H9 (cell line): ENCODE data around the gene RABGAP1. TPM values are rescaled to one million over a fixed set of nuclear protein-coding genes. Genes with fewer than 3 reads are reported as not detected.

Source experiments
- DNase-seq: peaks from one replicate; pipeline ENCODE4 v3.0.0-alpha.2; 2017
- H2AFZ ChIP-seq: one replicate; pipeline ENCODE4 v1.6.1; 2013; ENCODE audit warnings: mild to moderate bottlenecking, low read length, control low read depth, moderate library complexity
- H2AK5ac ChIP-seq: 2 replicates; pipeline ENCODE4 v1.6.1; 2013; ENCODE audit warnings: low read length, control low read depth, mixed read lengths; ENCODE audit not compliant: insufficient read length
- H2BK120ac ChIP-seq: one replicate; pipeline ENCODE4 v1.6.1; 2013; ENCODE audit warnings: low read depth, mild to moderate bottlenecking, low read length, control low read depth, inconsistent platforms; ENCODE audit not compliant: poor library complexity, severe bottlenecking
- H2BK12ac ChIP-seq: 2 replicates; pipeline ENCODE4 v1.6.1; 2013; ENCODE audit warnings: low read length, control low read depth, mixed read lengths, low read depth; ENCODE audit not compliant: insufficient read length
- H2BK15ac ChIP-seq: 2 replicates; pipeline ENCODE4 v1.6.1; 2013; ENCODE audit warnings: low read depth, low read length, control low read depth
- H2BK20ac ChIP-seq: one replicate; pipeline ENCODE4 v1.6.1; 2013; ENCODE audit warnings: low read depth, mild to moderate bottlenecking, low read length, control low read depth, inconsistent platforms; ENCODE audit not compliant: poor library complexity, severe bottlenecking
- H2BK5ac ChIP-seq: 2 replicates; pipeline ENCODE4 v1.6.1; 2013; ENCODE audit warnings: low read length, control low read depth, mixed read lengths; ENCODE audit not compliant: insufficient read length
- H3K14ac ChIP-seq: 2 replicates; pipeline ENCODE4 v1.6.1; 2013; ENCODE audit warnings: low read length, control low read depth; ENCODE audit not compliant: insufficient read depth
- H3K18ac ChIP-seq: 2 replicates; pipeline ENCODE4 v1.6.1; 2013; ENCODE audit warnings: low read depth, mild to moderate bottlenecking, mixed read lengths, low read length, control low read depth; ENCODE audit not compliant: insufficient read length
- H3K23ac ChIP-seq: 2 replicates; pipeline ENCODE4 v1.6.1; 2013; ENCODE audit warnings: low read length, control low read depth, mixed read lengths, low read depth; ENCODE audit not compliant: insufficient read length
- H3K23me2 ChIP-seq: 2 replicates; pipeline ENCODE4 v1.6.1; 2013; ENCODE audit warnings: low read depth, mild to moderate bottlenecking, mixed read lengths, low read length, control low read depth; ENCODE audit not compliant: insufficient read length, poor library complexity, severe bottlenecking
- H3K27ac ChIP-seq: 2 replicates; pipeline ENCODE4 v1.5.1; 2013; ENCODE audit warnings: low read length, control low read depth, mixed read lengths, low read depth; ENCODE audit not compliant: insufficient read length
- H3K27me3 ChIP-seq: 2 replicates; pipeline ENCODE4 v1.6.1; 2013; ENCODE audit warnings: low read length, control low read depth, inconsistent platforms; ENCODE audit not compliant: insufficient read depth
- H3K4ac ChIP-seq: 2 replicates; pipeline ENCODE4 v1.6.1; 2013; ENCODE audit warnings: low read depth, mild to moderate bottlenecking, control low read depth, inconsistent platforms, low read length, moderate library complexity
- H3K4me1 ChIP-seq: 2 replicates; pipeline ENCODE4 v1.6.1; 2013; ENCODE audit warnings: low read length, control low read depth, inconsistent platforms; ENCODE audit not compliant: insufficient read depth
- H3K4me2 ChIP-seq: 2 replicates; pipeline ENCODE4 v1.6.1; 2013; ENCODE audit warnings: low read length, control low read depth, mixed read lengths; ENCODE audit not compliant: insufficient read length, insufficient read depth
- H3K56ac ChIP-seq: 2 replicates; pipeline ENCODE4 v1.6.1; 2013; ENCODE audit warnings: low read depth, mild to moderate bottlenecking, mixed read lengths, low read length, control low read depth; ENCODE audit not compliant: insufficient read length
- H3K79me1 ChIP-seq: 2 replicates; pipeline ENCODE4 v1.6.1; 2013; ENCODE audit warnings: low read depth, mild to moderate bottlenecking, moderate library complexity, low read length, control low read depth, inconsistent platforms; ENCODE audit not compliant: insufficient read depth, poor library complexity, severe bottlenecking
- H3K79me2 ChIP-seq: 2 replicates; pipeline ENCODE4 v1.6.1; 2013; ENCODE audit warnings: low read length, control low read depth, inconsistent platforms; ENCODE audit not compliant: insufficient read depth
- H3K9ac ChIP-seq: 2 replicates; pipeline ENCODE4 v1.6.1; 2013; ENCODE audit warnings: low read length, control low read depth, mixed read lengths; ENCODE audit not compliant: insufficient read length; ENCODE audit errors: extremely low read depth
- H3K9me3 ChIP-seq: one replicate; pipeline ENCODE4 v1.6.1; 2013; ENCODE audit warnings: low read depth, low read length, inconsistent platforms; ENCODE audit not compliant: control insufficient read depth
- H3T11ph ChIP-seq: one replicate; pipeline ENCODE4 v1.6.1; 2013; ENCODE audit warnings: mild to moderate bottlenecking, low read length, control low read depth, inconsistent platforms
- H4K20me1 ChIP-seq: one replicate; pipeline ENCODE4 v1.6.1; 2013; ENCODE audit not compliant: control insufficient read depth, insufficient read length, insufficient read depth
- H4K5ac ChIP-seq: 2 replicates; pipeline ENCODE4 v1.6.1; 2013; ENCODE audit warnings: low read depth, mild to moderate bottlenecking, mixed read lengths, low read length, control low read depth; ENCODE audit not compliant: insufficient read length
- H4K8ac ChIP-seq: replicated peaks from 2 replicates; pipeline ENCODE4 v1.6.1; 2013; ENCODE audit warnings: low read length, control low read depth, mixed read lengths, low read depth; ENCODE audit not compliant: insufficient read length
- H4K91ac ChIP-seq: 2 replicates; pipeline ENCODE4 v1.6.1; 2013; ENCODE audit warnings: low read depth, mild to moderate bottlenecking, moderate library complexity, mixed read lengths, low read length, control low read depth; ENCODE audit not compliant: insufficient read length
- H3K27ac Mint-ChIP-seq, 3 experiments: 2 replicates in 2 of 3; 3 replicates in 1 of 3; pipeline ENCODE4 v1.8.0; 2020 to 2021; ENCODE audit warnings: mixed read lengths in 3 of 3, mild to moderate bottlenecking in 1 of 3, moderate library complexity in 1 of 3
- H3K27me3 Mint-ChIP-seq: 2 replicates; pipeline ENCODE4 v1.8.0; 2021; ENCODE audit warnings: low read depth, mild to moderate bottlenecking, moderate library complexity, mixed read lengths
- H3K36me3 Mint-ChIP-seq, 3 experiments: 2 replicates in 2 of 3; 3 replicates in 1 of 3; pipeline ENCODE4 v1.8.0; 2020 to 2021; ENCODE audit warnings: low read depth in 3 of 3, mixed read lengths in 3 of 3; ENCODE audit not compliant: insufficient read depth in 1 of 3
- H3K4me1 Mint-ChIP-seq, 2 experiments: 2 replicates each; pipeline ENCODE4 v1.8.0; 2020; ENCODE audit warnings: mixed read lengths in 2 of 2
- H3K4me3 Mint-ChIP-seq, 2 experiments: 2 replicates in 1 of 2; 3 replicates in 1 of 2; pipeline ENCODE4 v1.8.0; 2020 to 2021; ENCODE audit warnings: mild to moderate bottlenecking in 2 of 2, mixed read lengths in 2 of 2, moderate library complexity in 1 of 2
- H3K9me3 Mint-ChIP-seq, 2 experiments: 2 replicates in 1 of 2; 3 replicates in 1 of 2; pipeline ENCODE4 v1.8.0; 2020; ENCODE audit warnings: mild to moderate bottlenecking in 2 of 2, mixed read lengths in 2 of 2, moderate library complexity in 1 of 2
- WGBS: extraction: QIAGEN DNeasy Blood & Tissue Kit; methylation state at CpG from one replicate; pipeline ENCODE4 v1.1.7; 2013; ENCODE audit warnings: missing lambda C conversion rate, low lambda C conversion rate, mixed read lengths; ENCODE audit not compliant: insufficient read length; ENCODE audit errors: extremely low coverage; 5-methylcytosine and 5-hydroxymethylcytosine counted together
- total RNA-seq: library from RNA; stranded (reverse); gene quantifications from 2 replicates; pipeline ENCODE4 v1.2.1, GENCODE V29; 2021
- TF ChIP-seq, protein P1 (sequence below): fragments of 200-600 bp; sonication (generic); conservative IDR thresholded peaks from 3 replicates; pipeline ENCODE4 v1.8.0; 2021; ENCODE audit warnings: antibody characterized with exemption, mild to moderate bottlenecking

The RABGAP1 gene
- total RNA-seq, 1 experiment from 2014 or later: 31.6 TPM

DNA sequence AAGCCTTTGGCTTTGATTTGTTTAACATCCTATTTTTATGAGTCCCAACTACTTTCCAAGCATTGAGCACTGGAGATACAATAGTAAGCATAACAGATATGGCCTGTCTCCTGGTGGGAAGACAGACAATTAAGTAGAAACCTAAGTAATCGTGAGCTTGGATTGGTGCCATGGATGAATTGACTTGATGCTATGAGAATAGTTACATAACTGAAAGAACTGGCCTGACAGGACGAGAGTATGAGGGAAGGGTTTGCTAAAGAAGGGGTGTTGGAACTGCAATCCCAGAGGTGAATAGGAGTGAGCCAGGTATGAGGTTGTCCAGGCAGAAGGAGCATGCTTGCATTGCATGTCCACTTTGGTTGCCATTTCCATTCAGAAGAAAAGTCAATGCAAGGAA, 145.1 kb downstream of the RABGAP1 start:
- Histone ChIP-seq H4K20me1 (no peaks in the 10 kb centered on the region), H3K4me1 (peaks cover 5% of the 10 kb centered on the region; the same call in 1 of the 2 replicates), H4K5ac (no peak overlapping the region), H3K23me2 (no peaks in the 10 kb centered on the region), H2BK5ac (no peak overlapping the region), H3K4me2 (no peak overlapping the region), H2BK20ac (no peak overlapping the region), H3K18ac (no peak overlapping the region), H3K23ac (no peak overlapping the region), H3K79me2 (no peaks in the 10 kb centered on the region), H3K79me1 (no peaks in the 10 kb centered on the region), H4K8ac (no peak overlapping the region), H4K91ac (no peak overlapping the region), H2BK12ac (no peak overlapping the region), H3K27me3 (no peaks in the 10 kb centered on the region), H3K4ac (no peak overlapping the region), H2AK5ac (no peak overlapping the region), H3T11ph (no peak overlapping the region), H3K56ac (no peak overlapping the region), H2BK120ac (no peak overlapping the region), H2AFZ (no peak overlapping the region), H2BK15ac (no peak overlapping the region), H3K27ac (no peak overlapping the region), H3K9ac (no peak overlapping the region), H3K9me3 (no peaks in the 10 kb centered on the region), H3K14ac (no peak overlapping the region)
- Mint-ChIP-seq H3K36me3 (peaks cover 8 to 63% (median 58%) of the 10 kb centered on the region in 3 experiments; a peak in 6 of 7 replicates), H3K27me3 (no peaks in the 10 kb centered on the region), H3K27ac (no peak overlapping the region; a peak in 1 of 7 replicates), H3K9me3 (no peaks in the 10 kb centered on the region), H3K4me1 (peaks cover 12 to 17% of the 10 kb centered on the region in 2 experiments), H3K4me3 (no peak overlapping the region)
- TF ChIP-seq, protein P1, sequence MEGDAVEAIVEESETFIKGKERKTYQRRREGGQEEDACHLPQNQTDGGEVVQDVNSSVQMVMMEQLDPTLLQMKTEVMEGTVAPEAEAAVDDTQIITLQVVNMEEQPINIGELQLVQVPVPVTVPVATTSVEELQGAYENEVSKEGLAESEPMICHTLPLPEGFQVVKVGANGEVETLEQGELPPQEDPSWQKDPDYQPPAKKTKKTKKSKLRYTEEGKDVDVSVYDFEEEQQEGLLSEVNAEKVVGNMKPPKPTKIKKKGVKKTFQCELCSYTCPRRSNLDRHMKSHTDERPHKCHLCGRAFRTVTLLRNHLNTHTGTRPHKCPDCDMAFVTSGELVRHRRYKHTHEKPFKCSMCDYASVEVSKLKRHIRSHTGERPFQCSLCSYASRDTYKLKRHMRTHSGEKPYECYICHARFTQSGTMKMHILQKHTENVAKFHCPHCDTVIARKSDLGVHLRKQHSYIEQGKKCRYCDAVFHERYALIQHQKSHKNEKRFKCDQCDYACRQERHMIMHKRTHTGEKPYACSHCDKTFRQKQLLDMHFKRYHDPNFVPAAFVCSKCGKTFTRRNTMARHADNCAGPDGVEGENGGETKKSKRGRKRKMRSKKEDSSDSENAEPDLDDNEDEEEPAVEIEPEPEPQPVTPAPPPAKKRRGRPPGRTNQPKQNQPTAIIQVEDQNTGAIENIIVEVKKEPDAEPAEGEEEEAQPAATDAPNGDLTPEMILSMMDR: no peak
- DNase-seq: no peak
- no CpG with 5 or more reads among the region's 2 CpGs for WGBS
